Measurements from ENCODE around the gene TCL1B. TPM values are rescaled to one million over a fixed set of nuclear protein-coding genes. Genes with fewer than 3 reads are reported as not detected.

Gene TCL1B, protein sequence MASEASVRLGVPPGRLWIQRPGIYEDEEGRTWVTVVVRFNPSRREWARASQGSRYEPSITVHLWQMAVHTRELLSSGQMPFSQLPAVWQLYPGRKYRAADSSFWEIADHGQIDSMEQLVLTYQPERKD
- total RNA-seq (not detected), total RNA-seq (0 to 0.08 (median 0) reads per million in 172 experiments)
- not detected for polyA plus RNA-seq (2013, experiment 1 of 2)
- polyA plus RNA-seq (2013, experiment 2 of 2) = 0.10 TPM

DNA sequence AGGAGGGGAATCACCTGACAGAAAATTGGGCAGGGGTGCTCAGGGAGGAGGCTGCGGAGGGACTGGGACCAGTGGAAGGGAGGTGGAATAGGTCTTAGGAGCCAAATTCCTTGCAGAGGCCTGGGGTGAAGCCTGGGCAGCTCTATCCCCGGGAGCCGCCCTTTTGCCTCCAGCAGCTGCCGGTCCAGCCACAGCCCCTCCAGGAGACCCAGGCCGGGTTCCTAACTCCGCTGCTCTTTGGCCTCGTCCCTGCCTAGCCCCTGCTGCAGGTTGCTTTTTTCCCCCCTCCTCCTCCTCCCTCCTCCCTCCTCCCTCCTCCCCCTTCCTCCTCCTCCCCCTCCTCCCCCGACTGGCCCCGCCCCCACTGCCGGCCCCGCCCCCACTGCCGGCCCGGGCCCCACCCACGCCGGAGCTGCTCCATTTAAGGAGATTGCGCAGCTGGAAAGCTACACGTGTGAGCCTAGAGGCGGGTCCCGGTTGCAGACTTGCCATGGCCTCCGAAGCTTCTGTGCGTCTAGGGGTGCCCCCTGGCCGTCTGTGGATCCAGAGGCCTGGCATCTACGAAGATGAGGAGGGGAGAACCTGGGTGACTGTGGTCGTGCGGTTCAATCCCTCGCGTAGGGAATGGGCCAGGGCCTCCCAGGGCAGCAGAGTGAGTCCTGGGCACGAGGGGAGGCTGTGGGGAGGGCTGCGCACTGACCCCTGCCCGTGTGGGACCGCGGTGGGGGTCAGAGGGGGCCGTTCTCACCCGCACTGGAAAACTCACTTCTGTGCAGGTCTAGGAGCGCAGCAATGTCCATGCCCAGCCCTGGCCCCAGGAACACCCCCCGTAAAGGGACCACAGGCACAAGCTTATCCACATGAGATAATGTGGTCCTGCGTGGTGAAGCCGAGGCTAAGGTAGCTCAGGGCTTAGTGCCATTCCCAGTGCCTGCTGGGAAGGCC lies at the start of gene TCL1B:
TSS of gene TCL1B (plus strand) at position 449 of the 945 bp plus-strand sequence. CDS start at position 491, 42 bp downstream.
- no peak within 1 kb of the TSS for H3K4me3 ChIP-seq (ENCODE audit: low read length)
- Mint-ChIP-seq H3K27ac (no peak within 1 kb of the TSS), H3K27me3 (peaks cover 25% of the 10 kb centered on the region), H3K4me1 (ENCODE audit: low read depth) (no peaks in the 10 kb centered on the region), H3K36me3 (ENCODE audit: low read depth) (no peaks in the 10 kb centered on the region), H3K4me3 (no peak within 1 kb of the TSS), H3K9me3 (no peaks in the 10 kb centered on the region)
- ATAC-seq (ENCODE audit: poor library complexity) = no peak
- peaks cover 0 to 7% of the 10 kb centered on the region in 2 experiments for H3K9me3 ChIP-seq (ENCODE audit: control insufficient read depth in 1 of 2, insufficient read depth in 1 of 2, low read length in 2 of 2)
- DNase-seq = no peak
- TF ChIP-seq, protein P1, sequence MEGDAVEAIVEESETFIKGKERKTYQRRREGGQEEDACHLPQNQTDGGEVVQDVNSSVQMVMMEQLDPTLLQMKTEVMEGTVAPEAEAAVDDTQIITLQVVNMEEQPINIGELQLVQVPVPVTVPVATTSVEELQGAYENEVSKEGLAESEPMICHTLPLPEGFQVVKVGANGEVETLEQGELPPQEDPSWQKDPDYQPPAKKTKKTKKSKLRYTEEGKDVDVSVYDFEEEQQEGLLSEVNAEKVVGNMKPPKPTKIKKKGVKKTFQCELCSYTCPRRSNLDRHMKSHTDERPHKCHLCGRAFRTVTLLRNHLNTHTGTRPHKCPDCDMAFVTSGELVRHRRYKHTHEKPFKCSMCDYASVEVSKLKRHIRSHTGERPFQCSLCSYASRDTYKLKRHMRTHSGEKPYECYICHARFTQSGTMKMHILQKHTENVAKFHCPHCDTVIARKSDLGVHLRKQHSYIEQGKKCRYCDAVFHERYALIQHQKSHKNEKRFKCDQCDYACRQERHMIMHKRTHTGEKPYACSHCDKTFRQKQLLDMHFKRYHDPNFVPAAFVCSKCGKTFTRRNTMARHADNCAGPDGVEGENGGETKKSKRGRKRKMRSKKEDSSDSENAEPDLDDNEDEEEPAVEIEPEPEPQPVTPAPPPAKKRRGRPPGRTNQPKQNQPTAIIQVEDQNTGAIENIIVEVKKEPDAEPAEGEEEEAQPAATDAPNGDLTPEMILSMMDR (IDR thresholded peaks at IDR 0.05) = no peak
- ChIA-PET POLR2A (no interaction called here), CTCF (no interaction called here)
- no peaks in the 10 kb centered on the region for H3K36me3 ChIP-seq (ENCODE audit: insufficient read depth, low read length)
- H3K27ac ChIP-seq (ENCODE audit: low read depth in 1 of 2, low read length in 2 of 2) = no peak within 1 kb of the TSS
- no peaks in the 10 kb centered on the region for H3K4me1 ChIP-seq (ENCODE audit: insufficient read depth, low read length)
- H3K27me3 ChIP-seq (ENCODE audit: control insufficient read depth in 1 of 2, insufficient read depth in 2 of 2, low read length in 2 of 2) = peaks cover 0 to 3% of the 10 kb centered on the region in 2 experiments
- intact Hi-C loops (cut with DNase I, micrococcal nuclease) = no loop called here

DNA sequence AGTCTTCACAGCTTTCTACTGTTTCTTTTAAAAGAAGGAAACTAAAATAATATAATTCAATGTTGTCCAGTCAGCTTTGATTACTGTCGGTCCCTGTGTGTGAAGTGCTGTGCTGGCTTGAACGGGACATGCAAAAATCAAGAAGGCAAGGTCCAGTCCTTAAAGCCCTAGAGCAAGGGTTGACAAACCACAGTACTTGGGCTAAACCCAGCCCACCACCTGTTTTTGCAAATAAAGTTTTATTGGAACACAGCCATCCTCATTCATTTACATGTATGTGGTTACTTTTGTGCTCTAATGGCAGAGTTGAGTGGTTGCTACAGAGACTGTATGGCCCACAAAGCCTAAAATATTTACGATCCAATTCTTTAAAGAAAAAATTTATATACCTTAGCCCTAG lies 41.2 kb upstream of the TCL1B start:
- Histone ChIP-seq H3K27me3 (ENCODE audit: control insufficient read depth in 1 of 2, insufficient read depth in 2 of 2, low read length in 2 of 2) (peaks cover 0 to 6% of the 10 kb centered on the region in 2 experiments), H3K4me1 (ENCODE audit: insufficient read depth, low read length) (no peaks in the 10 kb centered on the region), H3K27ac (ENCODE audit: low read depth in 1 of 2, low read length in 2 of 2) (no peak overlapping the region), H3K4me3 (ENCODE audit: low read length) (no peak overlapping the region), H3K36me3 (ENCODE audit: insufficient read depth, low read length) (no peaks in the 10 kb centered on the region), H3K9me3 (ENCODE audit: control insufficient read depth in 1 of 2, insufficient read depth in 1 of 2, low read length in 2 of 2) (no peaks in the 10 kb centered on the region)
- TF ChIP-seq, protein P1 (IDR thresholded peaks at IDR 0.05) = no peak
- Mint-ChIP-seq H3K4me1 (ENCODE audit: low read depth) (no peaks in the 10 kb centered on the region), H3K27ac (no peak overlapping the region), H3K36me3 (ENCODE audit: low read depth) (no peaks in the 10 kb centered on the region), H3K4me3 (no peak overlapping the region), H3K9me3 (no peaks in the 10 kb centered on the region), H3K27me3 (peaks cover 50% of the 10 kb centered on the region)
- intact Hi-C loops (cut with DNase I, micrococcal nuclease) = no loop called here
- no peak for ATAC-seq (ENCODE audit: poor library complexity)
- ChIA-PET CTCF (no interaction called here), POLR2A (no interaction called here)
- no peak for DNase-seq

GRCh38 chr14:95645389-95645996 lies 40.7 kb upstream of the TCL1B start:
- Mint-ChIP-seq H3K27me3 (peaks cover 46% of the 10 kb centered on the region), H3K9me3 (no peaks in the 10 kb centered on the region), H3K4me1 (ENCODE audit: low read depth) (no peaks in the 10 kb centered on the region), H3K27ac (no peak overlapping the region), H3K36me3 (ENCODE audit: low read depth) (no peaks in the 10 kb centered on the region), H3K4me3 (no peak overlapping the region)
- peaks cover 0 to 6% of the 10 kb centered on the region in 2 experiments for H3K27me3 ChIP-seq (ENCODE audit: control insufficient read depth in 1 of 2, insufficient read depth in 2 of 2, low read length in 2 of 2)
- TF ChIP-seq, protein P1 (IDR thresholded peaks at IDR 0.05) = no peak
- no peaks in the 10 kb centered on the region for H3K4me1 ChIP-seq (ENCODE audit: insufficient read depth, low read length)
- CTCF ChIA-PET = no interaction called here
- H3K9me3 ChIP-seq (ENCODE audit: control insufficient read depth in 1 of 2, insufficient read depth in 1 of 2, low read length in 2 of 2) = no peaks in the 10 kb centered on the region
- intact Hi-C loops (cut with DNase I, micrococcal nuclease) = no loop called here
- H3K4me3 ChIP-seq (ENCODE audit: low read length) = no peak overlapping the region
- no peaks in the 10 kb centered on the region for H3K36me3 ChIP-seq (ENCODE audit: insufficient read depth, low read length)
- H3K27ac ChIP-seq (ENCODE audit: low read depth in 1 of 2, low read length in 2 of 2) = no peak overlapping the region
- DNase-seq = no peak
- POLR2A ChIA-PET = no interaction called here
- ATAC-seq (ENCODE audit: poor library complexity) = no peak

Data from CD4-positive, alpha-beta T cell (primary cell).